ENCODE measurements around the gene RIN3.

The RIN3 gene

DNA sequence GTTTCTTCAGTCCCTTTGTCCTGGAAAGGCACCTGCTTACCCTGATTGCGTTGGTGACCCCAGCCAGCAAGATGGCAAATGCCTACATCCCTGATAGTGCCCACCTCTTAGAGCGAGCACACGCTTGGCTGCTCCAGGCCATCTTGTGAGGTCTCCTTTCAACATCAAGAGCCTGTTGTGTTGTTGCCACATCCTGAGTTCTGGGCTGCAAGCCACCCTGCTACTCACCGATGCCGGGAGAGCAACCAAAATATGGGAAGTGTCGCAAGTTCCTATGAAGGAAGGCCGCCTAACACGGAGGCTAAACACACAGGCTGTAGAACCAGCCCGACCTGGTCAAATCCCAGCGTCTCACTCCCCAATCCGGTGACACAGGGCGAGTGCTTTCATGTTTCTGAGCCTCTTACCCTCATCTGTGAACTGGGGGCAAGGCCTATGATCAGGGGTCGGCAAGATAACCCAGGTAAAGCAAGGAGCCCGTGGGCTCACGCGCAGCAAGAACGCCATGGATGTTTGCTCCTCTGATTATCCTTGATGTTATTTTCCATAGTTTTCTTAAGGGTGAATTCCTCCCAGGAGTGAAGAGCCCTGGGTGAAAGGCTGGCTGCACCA lies 136.5 kb downstream of the RIN3 start:
- DNase-seq (ENCODE audit: low read depth, low spot score), result no peak

DNA sequence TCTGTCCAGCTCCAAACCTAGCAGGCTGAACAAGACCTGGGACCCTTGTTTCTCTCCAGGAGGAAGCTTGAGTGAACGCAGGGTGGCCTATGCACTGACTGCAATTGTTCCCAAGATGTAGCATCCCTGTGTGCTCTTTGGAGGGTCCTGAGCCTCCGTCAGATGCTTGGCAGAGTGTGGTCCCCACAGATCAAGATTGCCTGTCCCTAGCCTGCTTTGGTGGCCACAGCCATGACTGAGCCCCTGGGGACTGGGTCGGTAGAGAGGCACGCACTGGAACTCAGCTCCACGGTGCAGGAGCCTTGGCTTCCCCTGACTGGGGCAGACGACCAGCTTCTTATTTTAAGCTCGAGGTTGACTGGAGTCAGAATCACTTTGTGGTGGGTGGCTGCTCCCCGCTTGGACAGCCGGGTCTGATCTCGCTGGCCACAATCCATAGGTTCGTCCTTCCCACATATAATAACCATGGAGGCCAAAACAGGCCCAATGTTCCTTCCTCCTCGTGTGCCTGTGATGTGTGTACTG lies 137.1 kb downstream of the RIN3 start:
- no peak for DNase-seq (ENCODE audit: low read depth, low spot score)

DNA sequence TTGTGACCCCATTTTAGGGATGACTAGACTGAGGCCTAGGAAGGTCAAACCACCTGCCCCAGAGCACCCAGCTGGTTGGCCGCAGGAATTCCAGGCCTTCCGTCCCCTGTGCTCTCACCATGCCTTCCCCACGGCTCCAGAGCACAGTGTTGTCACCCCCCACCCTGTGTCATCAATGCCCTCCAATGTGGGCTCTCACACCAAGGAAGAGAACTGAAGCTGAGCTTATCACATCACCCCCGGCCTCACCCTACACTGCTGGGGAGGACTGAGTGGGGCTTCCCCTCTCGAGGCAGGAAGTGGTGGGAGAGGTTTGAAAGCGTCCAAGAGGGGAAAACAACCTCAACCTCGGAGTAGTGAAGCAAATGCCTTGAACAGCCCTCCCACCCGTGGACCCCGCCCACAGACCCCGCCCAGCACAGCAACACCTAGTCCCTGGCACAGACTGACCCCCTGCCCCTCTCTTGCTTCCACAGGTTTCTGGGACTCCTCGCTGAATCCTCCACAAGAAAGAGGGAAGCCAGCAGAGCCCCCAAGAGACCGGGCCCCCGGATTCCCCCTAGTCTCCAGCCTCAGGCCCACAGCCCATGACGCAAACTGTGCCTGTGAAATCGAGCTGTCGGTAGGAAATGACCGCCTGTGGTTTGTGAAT lies 137.7 kb downstream of the RIN3 start:
- no peak for DNase-seq (ENCODE audit: low read depth, low spot score)

GRCh38 chr14:92651758-92652406 lies 138.3 kb downstream of the RIN3 start:
- DNase-seq (ENCODE audit: low read depth, low spot score), result no peak

DNA sequence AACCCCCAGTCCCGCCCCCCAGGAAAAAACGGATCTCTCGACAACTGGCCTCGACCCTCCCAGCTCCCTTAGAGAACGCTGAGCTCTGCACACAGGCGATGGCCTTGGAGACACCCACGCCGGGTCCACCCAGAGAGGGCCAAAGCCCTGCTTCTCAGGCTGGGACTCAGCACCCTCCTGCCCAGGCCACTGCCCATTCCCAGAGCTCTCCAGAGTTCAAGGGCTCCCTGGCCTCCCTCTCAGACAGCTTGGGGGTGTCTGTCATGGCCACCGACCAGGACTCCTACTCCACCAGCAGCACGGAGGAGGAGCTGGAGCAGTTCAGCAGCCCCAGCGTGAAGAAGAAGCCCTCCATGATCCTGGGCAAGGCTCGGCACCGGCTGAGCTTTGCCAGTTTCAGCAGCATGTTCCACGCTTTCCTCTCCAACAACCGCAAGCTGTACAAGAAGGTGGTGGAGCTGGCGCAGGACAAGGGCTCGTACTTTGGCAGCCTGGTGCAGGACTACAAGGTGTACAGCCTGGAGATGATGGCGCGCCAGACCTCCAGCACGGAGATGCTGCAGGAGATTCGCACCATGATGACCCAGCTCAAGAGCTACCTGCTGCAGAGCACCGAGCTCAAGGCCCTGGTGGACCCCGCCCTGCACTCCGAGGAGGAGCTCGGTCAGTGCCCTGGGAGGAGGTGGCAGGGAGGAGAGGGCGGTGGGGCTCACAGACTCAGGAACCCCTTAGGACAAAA lies 139.0 kb downstream of the RIN3 start:
- DNase-seq (ENCODE audit: low read depth, low spot score), result no peak

GRCh38 chr14:92653162-92653651 lies 139.6 kb downstream of the RIN3 start:
- no peak for DNase-seq (ENCODE audit: low read depth, low spot score)

GRCh38 chr14:92654239-92654901 lies 140.8 kb downstream of the RIN3 start:
- DNase-seq (ENCODE audit: low read depth, low spot score), result no peak

GRCh38 chr14:92655419-92656201 lies 142.0 kb downstream of the RIN3 start:
- DNase-seq (ENCODE audit: low read depth, low spot score), result no peak

- DNase-seq (ENCODE audit: low read depth, low spot score), result no peak
These were observed 142.9 kb downstream of the RIN3 start for GRCh38 chr14:92656306-92657081.

- no peak for DNase-seq (ENCODE audit: low read depth, low spot score)
These were observed 144.0 kb downstream of the RIN3 start for GRCh38 chr14:92657457-92658142.

DNA sequence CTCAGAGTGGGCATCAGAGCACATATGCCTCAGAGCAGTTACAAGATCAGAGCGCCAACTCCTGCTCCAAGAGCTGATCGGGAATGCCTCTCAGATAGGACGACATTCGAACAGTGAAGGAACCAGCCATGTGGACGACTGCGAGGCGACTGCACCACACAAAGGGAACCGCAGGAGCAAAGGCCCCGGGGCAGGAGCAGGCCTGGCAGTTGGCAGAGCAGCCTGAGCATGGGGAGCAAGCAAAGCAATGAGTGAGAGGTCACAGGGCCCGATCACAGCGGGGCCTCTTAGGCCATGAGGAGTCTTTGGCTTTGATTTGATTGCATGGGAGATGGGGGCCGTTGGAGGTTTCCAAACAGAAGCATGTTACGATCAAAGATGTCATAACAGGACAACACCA lies 144.6 kb downstream of the RIN3 start:
- no peak for DNase-seq (ENCODE audit: low read depth, low spot score)

GRCh38 chr14:92658684-92659083 lies 145.1 kb downstream of the RIN3 start:
- DNase-seq (ENCODE audit: low read depth, low spot score), result no peak

GRCh38 chr14:92659765-92660561 lies 146.4 kb downstream of the RIN3 start:
- no peak for DNase-seq (ENCODE audit: low read depth, low spot score)

- DNase-seq (ENCODE audit: low read depth, low spot score), result no peak
These were observed 147.0 kb downstream of the RIN3 start for GRCh38 chr14:92660571-92660970.

DNA sequence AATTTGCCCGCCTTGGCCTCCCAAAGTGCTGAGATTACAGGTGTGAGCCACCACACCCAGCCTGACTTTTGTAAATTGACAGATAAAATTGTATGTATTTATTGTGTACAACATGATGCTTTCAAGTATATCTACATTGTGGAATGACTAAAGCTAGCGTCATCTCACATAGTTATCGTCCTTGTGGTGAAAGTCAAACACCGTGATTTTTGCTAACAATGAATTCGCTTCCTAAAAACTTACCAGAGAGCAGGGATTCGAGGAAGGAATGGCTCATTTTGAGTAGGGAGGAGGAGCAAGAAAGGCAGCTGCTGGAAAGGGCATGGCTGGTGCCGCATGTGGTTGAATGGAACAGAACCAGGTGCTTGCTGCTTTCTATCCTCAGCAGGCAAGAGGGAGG lies 149.5 kb downstream of the RIN3 start:
- DNase-seq (ENCODE audit: low read depth, low spot score), result no peak

- DNase-seq (ENCODE audit: low read depth, low spot score), result peak; percentile 34
These were observed 152.1 kb downstream of the RIN3 start for GRCh38 chr14:92665661-92666110.

GRCh38 chr14:92666251-92666650 lies 152.7 kb downstream of the RIN3 start:
- no peak for DNase-seq (ENCODE audit: low read depth, low spot score)

- DNase-seq (ENCODE audit: low read depth, low spot score), result no peak
These were observed 154.8 kb downstream of the RIN3 start for GRCh38 chr14:92668276-92668973.

Measured in ELF-1 (cell line).